Coronary artery (tissue), 2 donors: Measurements from ENCODE around the gene OSBPL3.

Experiments
- DNase-seq: peaks from one replicate; pipeline ENCODE4 v3.0.0-alpha.2; 2017; ENCODE audit warnings: low spot score
- H3K27ac ChIP-seq, 2 donors: fragments of 200-600 bp; sonication (generic); one replicate each; pipeline ENCODE4 v1.5.1; 2016 to 2019
- H3K4me3 ChIP-seq: fragments of 200-600 bp; sonication (generic); 2 replicates; pipeline ENCODE4 v1.5.1; 2016; ENCODE audit warnings: mild to moderate bottlenecking, moderate library complexity
- CTCF ChIP-seq: fragments of 200-600 bp; sonication (generic); IDR thresholded peaks from one replicate; pipeline ENCODE4 v1.5.1; 2019; ENCODE audit warnings: antibody characterized with exemption

The OSBPL3 gene

GRCh38 chr7:24980534-24981170, 674 bp upstream of the OSBPL3 start:
- no peak for DNase-seq
- Histone ChIP-seq H3K27ac (peak overlapping the region; percentile 82 to 88), H3K4me3 (peak overlapping the region; percentile 82)
- no peak for TF ChIP-seq CTCF

- no peak for DNase-seq
- H3K4me3 ChIP-seq = peak overlapping the region; percentile 82
- H3K27ac ChIP-seq = peak overlapping the region; percentile 38 to 88
- TF ChIP-seq CTCF = no peak
These were observed 512 bp downstream of the OSBPL3 start for GRCh38 chr7:24979470-24979862.

- Histone ChIP-seq H3K4me3 (peak overlapping the region; percentile 82), H3K27ac (peak overlapping the region; percentile 38 to 88)
- TF ChIP-seq CTCF = no peak
- DNase-seq = no peak
These were observed 1.0 kb downstream of the OSBPL3 start for GRCh38 chr7:24978843-24979469.

GRCh38 chr7:24975644-24976260, 4.2 kb downstream of the OSBPL3 start:
- H3K27ac ChIP-seq = no peak overlapping the region

GRCh38 chr7:24975172-24975571, 4.8 kb downstream of the OSBPL3 start:
- Histone ChIP-seq H3K27ac (no peak overlapping the region), H3K4me3 (no peak overlapping the region)
- no peak for DNase-seq
- TF ChIP-seq CTCF = no peak

More at GRCh38 chr7:24975644-24976260, 4.2 kb downstream of the OSBPL3 start:
- TF ChIP-seq CTCF = no peak
- no peak for DNase-seq
- H3K4me3 ChIP-seq = no peak overlapping the region

GRCh38 chr7:24974026-24974832, 5.7 kb downstream of the OSBPL3 start:
- TF ChIP-seq CTCF = no peak
- DNase-seq = no peak
- Histone ChIP-seq H3K27ac (no peak overlapping the region), H3K4me3 (no peak overlapping the region)
